GM10266 (cell line): Measurements from ENCODE around the gene GRK4.

ENCODE experiments used
- DNase-seq: peaks from one replicate; pipeline ENCODE4 v3.0.0; 2012; ENCODE audit errors: extremely low spot score
- TF ChIP-seq, protein P1 (sequence below): IDR thresholded peaks from 2 replicates; pipeline ENCODE4 v1.5.1; 2012; ENCODE audit warnings: mild to moderate bottlenecking, low read depth; ENCODE audit not compliant: control insufficient read depth, insufficient read depth; ENCODE audit errors: missing control alignments

Gene GRK4

DNA sequence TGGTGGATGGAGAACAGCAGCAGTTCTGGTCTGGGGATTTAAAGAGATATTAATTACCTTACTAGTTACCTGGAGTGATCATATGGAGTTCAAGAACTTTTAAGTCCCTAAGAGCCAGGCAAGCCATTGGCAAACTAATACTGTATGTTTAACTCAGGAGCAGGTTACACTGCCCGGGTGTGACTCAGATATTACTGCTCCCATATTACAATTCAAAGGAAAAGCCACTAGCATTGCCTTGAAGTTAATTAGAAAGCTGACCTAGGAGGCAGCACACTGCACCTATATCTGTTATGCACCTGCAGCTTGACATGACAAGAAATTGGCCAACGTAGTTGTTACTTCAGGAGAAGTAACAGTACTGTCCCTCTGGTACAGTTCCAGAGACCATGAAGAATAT, 47.2 kb downstream of the GRK4 start:
- TF ChIP-seq, protein P1, sequence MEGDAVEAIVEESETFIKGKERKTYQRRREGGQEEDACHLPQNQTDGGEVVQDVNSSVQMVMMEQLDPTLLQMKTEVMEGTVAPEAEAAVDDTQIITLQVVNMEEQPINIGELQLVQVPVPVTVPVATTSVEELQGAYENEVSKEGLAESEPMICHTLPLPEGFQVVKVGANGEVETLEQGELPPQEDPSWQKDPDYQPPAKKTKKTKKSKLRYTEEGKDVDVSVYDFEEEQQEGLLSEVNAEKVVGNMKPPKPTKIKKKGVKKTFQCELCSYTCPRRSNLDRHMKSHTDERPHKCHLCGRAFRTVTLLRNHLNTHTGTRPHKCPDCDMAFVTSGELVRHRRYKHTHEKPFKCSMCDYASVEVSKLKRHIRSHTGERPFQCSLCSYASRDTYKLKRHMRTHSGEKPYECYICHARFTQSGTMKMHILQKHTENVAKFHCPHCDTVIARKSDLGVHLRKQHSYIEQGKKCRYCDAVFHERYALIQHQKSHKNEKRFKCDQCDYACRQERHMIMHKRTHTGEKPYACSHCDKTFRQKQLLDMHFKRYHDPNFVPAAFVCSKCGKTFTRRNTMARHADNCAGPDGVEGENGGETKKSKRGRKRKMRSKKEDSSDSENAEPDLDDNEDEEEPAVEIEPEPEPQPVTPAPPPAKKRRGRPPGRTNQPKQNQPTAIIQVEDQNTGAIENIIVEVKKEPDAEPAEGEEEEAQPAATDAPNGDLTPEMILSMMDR, result no peak
- no peak for DNase-seq

DNA sequence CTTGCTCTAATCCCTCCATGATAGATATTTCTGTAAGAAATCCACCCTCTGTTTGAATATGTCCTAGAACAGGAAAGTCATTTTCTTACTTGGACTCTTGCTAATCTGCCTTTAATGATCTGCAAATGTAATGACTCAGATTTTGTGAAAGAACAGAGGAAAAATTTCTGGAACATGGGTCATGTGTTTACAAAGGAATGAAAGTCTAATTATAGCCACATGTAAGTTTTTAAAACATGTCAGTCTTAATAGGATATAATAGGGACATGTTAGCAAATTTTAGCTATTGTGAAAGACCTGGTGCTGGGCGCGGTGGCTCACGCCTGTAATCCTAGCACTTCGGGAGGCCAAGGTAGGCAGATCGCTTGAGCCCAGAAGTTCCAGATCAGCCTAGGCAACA, 47.6 kb downstream of the GRK4 start:
- DNase-seq, result no peak
- TF ChIP-seq, protein P1, result no peak

DNA sequence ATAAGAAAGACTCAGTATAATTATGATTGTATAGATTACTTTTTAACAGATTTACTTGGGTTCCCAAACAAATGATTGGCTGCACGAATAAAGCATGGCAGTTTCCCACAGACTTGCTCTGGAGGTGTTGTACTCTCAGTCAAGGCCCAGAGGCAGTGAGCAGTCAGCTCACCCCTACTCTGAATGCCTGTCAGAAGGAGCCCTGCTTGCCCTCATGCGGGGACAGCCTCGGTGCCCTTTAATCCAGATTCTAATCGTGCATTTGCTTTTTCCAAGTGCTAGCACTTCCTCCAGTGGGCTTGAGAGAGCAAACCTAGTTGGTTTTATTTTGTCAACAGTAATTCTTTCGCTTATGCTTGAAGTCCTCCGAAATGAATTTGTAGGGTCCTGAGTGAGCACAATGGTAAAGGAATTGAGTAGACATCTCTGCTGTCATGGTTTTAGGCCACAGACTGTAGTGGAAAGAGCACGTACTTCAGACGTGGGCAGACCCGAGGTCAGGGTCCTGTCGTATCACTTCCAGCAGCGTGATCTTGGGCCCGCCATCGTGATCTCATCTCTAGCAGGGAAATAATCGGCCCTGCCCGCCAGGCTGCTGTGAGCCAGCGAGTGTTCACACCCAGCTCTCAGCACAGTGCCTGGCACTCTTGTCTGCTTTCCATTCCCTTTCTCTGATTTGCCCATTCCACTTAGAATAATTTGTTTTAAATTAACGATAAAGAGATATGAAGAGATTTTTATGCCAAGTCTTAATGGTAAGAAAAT, 48.3 kb downstream of the GRK4 start:
- TF ChIP-seq, protein P1, result no peak
- no peak for DNase-seq

DNA sequence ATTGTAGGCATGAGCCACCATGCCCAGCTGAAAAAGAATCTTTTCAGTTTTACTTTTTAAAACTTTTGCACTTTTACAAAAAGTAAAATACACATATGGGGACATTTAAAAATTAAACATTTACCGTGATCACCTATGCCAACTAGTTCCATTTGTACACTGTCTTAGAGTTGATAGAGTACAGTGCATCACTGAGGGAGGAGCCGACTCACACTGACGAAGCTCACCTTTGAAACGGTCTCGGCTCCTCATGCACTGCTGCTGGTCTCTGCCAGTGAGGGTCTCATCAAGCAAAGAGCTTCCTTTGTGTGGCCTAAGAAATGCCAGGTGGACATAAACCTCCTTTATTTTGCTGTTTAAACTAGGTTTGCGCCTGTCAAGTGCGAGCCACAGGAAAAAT, 50.0 kb downstream of the GRK4 start:
- TF ChIP-seq, protein P1, result no peak
- no peak for DNase-seq

DNA sequence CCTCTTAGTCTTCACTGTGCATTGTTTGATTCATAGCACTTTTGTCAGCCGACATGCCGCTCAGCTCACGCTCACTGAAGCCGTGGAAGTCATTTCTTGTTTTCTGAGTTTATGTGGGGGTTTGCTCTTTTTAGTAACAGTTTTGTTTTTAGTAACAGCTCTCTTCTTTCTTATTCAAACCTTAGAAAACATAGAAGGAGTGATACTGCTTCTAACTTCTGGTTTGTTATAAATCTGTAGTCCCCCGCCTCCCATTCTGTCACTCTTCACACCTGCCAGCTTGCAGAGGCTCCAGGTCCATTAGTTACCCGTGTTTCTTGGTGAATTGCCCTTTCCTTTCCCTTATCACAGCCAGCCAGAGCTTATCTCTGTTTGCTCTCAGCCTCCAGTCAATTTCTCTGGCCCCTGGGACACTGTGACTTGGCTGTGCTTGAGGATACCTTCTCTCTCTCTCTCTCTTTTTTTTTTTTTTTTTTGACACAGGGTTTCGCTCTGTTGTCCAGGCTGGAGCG, 50.5 kb downstream of the GRK4 start:
- TF ChIP-seq, protein P1, result no peak
- DNase-seq, result peak; percentile 70

DNA sequence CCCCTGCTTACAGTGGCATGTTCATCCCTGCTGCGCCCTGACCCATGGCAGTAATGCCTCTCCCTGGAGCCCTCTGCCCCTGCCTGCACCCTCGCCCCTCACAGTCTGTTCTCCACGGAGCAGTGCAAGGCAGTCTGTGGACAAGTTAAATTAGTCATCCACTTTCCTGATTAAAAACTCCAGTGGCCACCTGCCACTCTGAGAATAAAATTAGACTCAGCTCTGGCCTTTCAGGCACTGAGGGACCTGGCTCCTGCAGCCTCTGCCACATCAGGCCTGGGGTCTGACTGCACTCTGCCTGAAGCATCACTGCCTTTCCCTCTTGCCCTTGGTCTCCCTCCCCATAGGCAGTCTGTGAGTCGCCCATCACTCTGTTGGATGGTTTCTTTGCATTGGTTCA, 53.6 kb downstream of the GRK4 start:
- TF ChIP-seq, protein P1, result no peak
- DNase-seq, result no peak

DNA sequence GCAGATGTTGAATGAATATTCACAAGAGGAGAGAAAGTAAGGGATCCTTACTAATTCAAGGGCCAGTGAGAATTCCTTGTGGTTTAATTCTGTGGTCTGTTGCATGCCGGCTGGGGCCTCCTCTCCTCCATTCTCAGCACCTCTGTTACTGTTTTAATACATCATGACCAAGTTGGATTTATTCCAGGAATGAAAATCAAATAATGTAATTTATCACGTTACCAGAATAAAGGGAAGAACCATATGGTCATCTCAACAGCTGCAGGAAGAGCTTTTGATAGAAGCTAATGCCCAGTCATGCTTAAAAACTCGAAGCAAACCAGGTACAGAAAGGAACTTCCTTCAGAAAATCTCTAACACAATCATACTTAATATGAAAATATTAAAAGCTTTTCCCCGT, 54.1 kb downstream of the GRK4 start:
- no peak for DNase-seq
- TF ChIP-seq, protein P1, result no peak
